NCI-H345 treated with DMSO at 0.1 percent for 48 hours (cell line): Measurements from ENCODE around the gene KLHL15.

ENCODE experiments used
- DNase-seq: peaks from one replicate; lab custom pipeline; 2025; ENCODE audit not compliant: unreplicated experiment; lab: John Stamatoyannopoulos, UW

KLHL15 gene

GRCh38 chrX:23952984-23953907 lies 73.7 kb downstream of the KLHL15 start:
- peak; percentile 34 for DNase-seq

- no peak for DNase-seq
These were observed 74.6 kb downstream of the KLHL15 start for GRCh38 chrX:23952391-23952790.

DNA sequence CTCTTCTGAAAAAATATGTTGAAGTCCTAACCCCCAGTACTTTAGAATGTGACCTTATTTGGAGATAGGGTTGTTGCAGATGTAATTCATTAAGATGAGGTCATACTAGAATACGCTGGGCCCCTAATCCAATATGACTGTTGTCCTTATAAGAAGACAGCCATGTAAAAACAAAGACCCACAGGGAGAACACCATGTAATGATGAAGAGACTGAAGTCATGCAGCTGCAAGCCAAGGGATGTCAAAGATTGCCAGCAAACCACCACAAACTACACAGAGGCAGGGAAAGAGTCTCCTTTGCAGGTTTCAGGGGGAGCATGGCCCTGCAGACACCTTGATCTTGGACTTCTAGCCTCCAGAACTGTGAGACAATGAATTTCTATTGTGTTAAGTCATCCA lies 81.8 kb downstream of the KLHL15 start:
- no peak for DNase-seq

DNA sequence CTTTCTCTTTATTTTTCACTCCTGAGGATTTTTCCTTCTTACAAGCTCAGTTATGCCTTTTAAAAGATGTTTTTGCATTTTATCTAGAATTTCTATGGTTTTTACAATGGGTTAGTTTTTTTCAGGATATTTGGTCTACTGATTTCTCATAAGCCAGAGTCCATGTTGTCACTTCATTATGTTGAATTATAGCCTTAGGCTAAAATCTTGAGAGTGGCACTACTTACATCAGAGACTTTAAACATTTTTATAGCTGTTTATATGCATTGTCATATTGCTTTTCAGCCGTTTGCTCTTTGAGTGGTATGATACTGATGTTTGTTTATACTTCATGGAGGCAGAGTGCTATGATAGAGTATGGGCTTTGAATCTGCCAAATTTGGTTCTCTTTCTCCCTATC lies 82.8 kb downstream of the KLHL15 start:
- DNase-seq, result no peak

GRCh38 chrX:23939203-23939602 lies 87.8 kb downstream of the KLHL15 start:
- no peak for DNase-seq

DNA sequence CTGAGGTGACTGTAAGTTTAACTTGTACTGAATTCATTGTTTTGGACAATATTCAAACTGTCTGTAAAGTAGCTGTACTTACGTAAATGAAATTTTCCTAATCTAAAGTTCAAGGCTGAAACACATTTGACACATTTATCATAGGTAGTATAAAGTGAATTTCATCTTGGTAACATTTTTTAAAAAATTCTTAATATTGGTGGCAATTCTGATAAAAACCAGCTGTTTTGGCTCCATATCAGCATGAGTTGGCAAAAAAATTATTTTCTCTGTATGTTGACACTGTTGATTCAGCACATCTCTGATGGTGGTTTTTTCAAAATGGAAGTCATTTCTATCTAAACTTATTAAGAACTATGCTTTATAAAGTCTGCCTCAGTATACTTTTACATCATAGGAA lies 88.3 kb downstream of the KLHL15 start:
- DNase-seq, result no peak

- no peak for DNase-seq
These were observed 89.9 kb downstream of the KLHL15 start for GRCh38 chrX:23937100-23937499.

DNA sequence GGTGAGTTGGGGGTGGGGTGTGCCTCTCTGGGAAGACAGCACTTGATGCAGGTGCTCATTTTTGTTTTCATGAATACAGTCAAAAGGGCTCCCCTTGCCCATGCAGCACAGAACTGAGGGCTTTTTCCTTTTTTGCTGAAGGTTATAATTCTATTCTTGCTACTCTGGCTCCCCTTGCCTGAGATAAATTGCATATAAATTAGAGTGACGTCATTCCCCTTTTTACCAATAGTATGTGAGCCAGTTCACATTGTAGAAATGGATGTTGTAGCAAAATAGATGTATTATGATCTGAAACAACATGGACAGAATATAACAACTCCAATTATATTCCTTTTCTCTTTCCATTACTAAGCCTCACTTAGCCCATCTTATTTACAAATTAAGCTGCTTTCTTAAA lies 90.8 kb downstream of the KLHL15 start:
- no peak for DNase-seq

DNA sequence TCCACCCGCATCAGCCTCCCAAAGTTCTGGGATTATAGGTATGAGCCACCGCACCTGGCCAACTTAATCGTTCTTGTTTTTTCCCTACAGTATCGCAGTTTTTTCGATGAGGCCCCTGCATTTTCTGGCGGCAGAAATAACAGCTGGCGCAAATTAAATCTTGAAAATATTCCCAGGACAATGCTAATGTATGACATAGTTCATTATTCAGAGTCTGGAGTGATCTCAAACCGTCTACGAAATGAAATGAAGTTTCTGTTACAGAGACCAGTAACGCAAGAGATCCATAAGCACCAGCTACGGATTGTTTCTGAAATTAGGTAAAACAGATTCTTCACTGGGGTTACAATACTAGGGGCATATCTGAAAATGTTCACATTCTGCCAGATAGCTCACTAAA lies 91.9 kb downstream of the KLHL15 start:
- DNase-seq, result no peak
